Endothelial cell of umbilical vein (primary cell): ENCODE results near the gene GBP4. TPM values are rescaled to one million over a fixed set of nuclear protein-coding genes. Genes with fewer than 3 reads are reported as not detected.

Experiments used
- BruUV-seq: library from RNA; stranded (reverse); fragments of 400-500 nt; replicated peaks from 2 replicates; lab custom pipeline; 2021; lab: Mats Ljungman, UMichigan
- CTCF ChIA-PET: fragments of 300-600, 350-600 bp; sonication (Branson Sonifier 250); formaldehyde crosslinking; loops from one replicate; lab custom pipeline; 2021; ENCODE audit warnings: antibody characterized with exemption, inconsistent platforms; lab: Charles Lee
- POLR2A ChIA-PET: fragments of 300-600, 350-600 bp; sonication (Branson Sonifier 250); formaldehyde crosslinking; loops from one replicate; lab custom pipeline; 2021; ENCODE audit warnings: antibody characterized with exemption, inconsistent platforms; lab: Charles Lee
- DNase-seq: peaks from one replicate; pipeline ENCODE4 v3.0.0-alpha.2; 2011; ENCODE audit warnings: low read depth, low spot score
- FAIRE-seq: peaks from 2 replicates; lab custom pipeline; 2011; peaks lifted over from hg19 to GRCh38; lab: Jason Lieb, UNC
- H2AFZ ChIP-seq: 2 replicates; pipeline ENCODE4 v1.6.0; 2012; ENCODE audit warnings: low read depth, low read length, control low read depth, inconsistent platforms
- H3K27ac ChIP-seq: 2 replicates; pipeline ENCODE4 v1.5.1; 2011; ENCODE audit warnings: low read depth, mild to moderate bottlenecking, control low read depth, low read length, moderate library complexity; ENCODE audit not compliant: insufficient read depth
- H3K27me3 ChIP-seq, 2 experiments: 2 replicates each; pipeline versions ENCODE4 v1.6.0 to v1.6.1; 2011; ENCODE audit warnings: low read length in 2 of 2, mixed read lengths in 1 of 2; ENCODE audit not compliant: control insufficient read depth in 2 of 2, insufficient read depth in 2 of 2
- H3K36me3 ChIP-seq, 2 experiments: 2 replicates in 1 of 2; 3 replicates in 1 of 2; pipeline ENCODE4 v1.5.1; 2011; ENCODE audit warnings: low read length in 2 of 2, mild to moderate bottlenecking in 1 of 2, moderate library complexity in 1 of 2; ENCODE audit not compliant: control insufficient read depth in 2 of 2, insufficient read depth in 2 of 2; ENCODE audit errors: extremely low read depth in 1 of 2
- H3K4me1 ChIP-seq: 3 replicates; pipeline ENCODE4 v1.5.1; 2011; ENCODE audit warnings: mild to moderate bottlenecking, low read length; ENCODE audit not compliant: control insufficient read depth, insufficient read depth; ENCODE audit errors: extremely low read depth
- H3K4me2 ChIP-seq: 2 replicates; pipeline ENCODE4 v1.6.1; 2011; ENCODE audit warnings: low read length, control low read depth, mixed read lengths; ENCODE audit not compliant: insufficient read depth
- H3K4me3 ChIP-seq, 3 experiments: fragments of 200-600 bp in 1 of 3; sonication (generic), shearing (Covaris generic) in 1 of 3; replicated peaks in 1 of 3; 2 replicates each; pipeline ENCODE4 v1.5.1; 2011 to 2016; ENCODE audit warnings: control low read depth in 3 of 3, low read length in 3 of 3, mild to moderate bottlenecking in 2 of 3, inconsistent platforms in 1 of 3, low read depth in 1 of 3, moderate library complexity in 1 of 3; ENCODE audit not compliant: insufficient read depth in 1 of 3
- H3K79me2 ChIP-seq: 2 replicates; pipeline ENCODE4 v1.6.0; 2012; ENCODE audit warnings: low read length, inconsistent platforms; ENCODE audit not compliant: control insufficient read depth, insufficient read depth
- H3K9ac ChIP-seq: replicated peaks from 2 replicates; pipeline ENCODE3; 2011; ENCODE audit warnings: low read length, control low read depth; ENCODE audit not compliant: insufficient read depth; ENCODE audit errors: extremely low read depth
- H3K9me1 ChIP-seq: replicated peaks from 3 replicates; pipeline ENCODE4 v1.6.0; 2011; ENCODE audit warnings: mild to moderate bottlenecking, low read length; ENCODE audit not compliant: control insufficient read depth, insufficient read depth; ENCODE audit errors: extremely low read depth
- H3K9me3 ChIP-seq: replicated peaks from 2 replicates; pipeline ENCODE4 v1.5.1; 2012; ENCODE audit warnings: low read length, inconsistent platforms; ENCODE audit not compliant: control insufficient read depth, insufficient read depth
- H4K20me1 ChIP-seq: replicated peaks from 2 replicates; pipeline ENCODE3; 2011; ENCODE audit warnings: mild to moderate bottlenecking, low read length; ENCODE audit not compliant: control insufficient read depth, insufficient read depth; ENCODE audit errors: extremely low read depth
- EZH2 ChIP-seq: IDR thresholded peaks from 2 replicates; pipeline ENCODE4 v1.6.1; 2012; ENCODE audit warnings: borderline replicate concordance, low read depth, mild to moderate bottlenecking, moderate library complexity, low read length, inconsistent platforms; ENCODE audit not compliant: severe bottlenecking
- FOS ChIP-seq: IDR thresholded peaks from 2 replicates; pipeline ENCODE4 v1.6.1; 2011; ENCODE audit warnings: mild to moderate bottlenecking, low read length, moderate library complexity, borderline replicate concordance; ENCODE audit not compliant: insufficient read depth
- GATA2 ChIP-seq: IDR thresholded peaks from 2 replicates; pipeline ENCODE4 v1.7.0; 2011; ENCODE audit warnings: low read depth, mild to moderate bottlenecking, moderate library complexity, mixed read lengths, low read length; ENCODE audit not compliant: insufficient read length, insufficient read depth
- JUN ChIP-seq: IDR thresholded peaks from 2 replicates; pipeline ENCODE4 v1.6.1; 2011; ENCODE audit warnings: borderline replicate concordance, low read depth; ENCODE audit not compliant: insufficient read length, insufficient read depth
- MYC ChIP-seq: IDR thresholded peaks from one replicate; pipeline ENCODE4 v1.6.1; 2011; ENCODE audit warnings: mild to moderate bottlenecking, low read depth, low read length
- POLR2A ChIP-seq: IDR thresholded peaks from 2 replicates; pipeline ENCODE4 v1.6.1; 2012; ENCODE audit warnings: low read depth, mild to moderate bottlenecking, control low read depth, low read length
- POLR2AphosphoS5 ChIP-seq: IDR thresholded peaks from 2 replicates; pipeline ENCODE4 v1.6.1; 2012; ENCODE audit warnings: low read depth, mild to moderate bottlenecking, control low read depth, low read length, moderate library complexity; ENCODE audit not compliant: insufficient read depth
- dilution Hi-C: fragments of 300-500 bp; cut with MboI; formaldehyde crosslinking; loops from one replicate; pipeline ENCODE4 v1.15.0; 2019; ENCODE audit warnings: low sequenced_read_pairs; ENCODE audit not compliant: extremely low pct_ligation_motif_present
- intact Hi-C: fragments of 100-400 bp; cut with micrococcal nuclease; formaldehyde crosslinking; loops from one replicate; pipeline ENCODE4 v1.10.0; 2022
- polyA plus RNA-seq, 4 experiments: library from polyadenylated mRNA; depleted of rRNA in 3 of 4; stranded (reverse) in 3 of 4; unstranded in 1 of 4; fragments of >200 nt; gene quantifications; 2 replicates each; pipeline versions ENCODE4 v1.2.1 to v1.2.3, GENCODE V29; 2011 to 2012; ENCODE audit warnings: missing spikeins in 1 of 4
- total RNA-seq: library from RNA; stranded (reverse); gene quantifications from 2 replicates; pipeline ENCODE4 v1.2.3, GENCODE V29; 2021
- TF ChIP-seq, protein P1 (sequence below): IDR thresholded peaks from 2 replicates; pipeline ENCODE4 v1.6.1; 2011; ENCODE audit not compliant: insufficient read depth, insufficient read length
- TF ChIP-seq, protein P2 (sequence below), 2 donors: IDR thresholded peaks; 1 replicate in 1 of 2; 2 replicates in 1 of 2; pipeline ENCODE4 v1.5.1; 2011; ENCODE audit warnings: low read length in 2 of 2, mild to moderate bottlenecking in 2 of 2, moderate library complexity in 2 of 2, control low read depth in 1 of 2, inconsistent platforms in 1 of 2, low read depth in 1 of 2; ENCODE audit not compliant: insufficient read depth in 1 of 2; ENCODE audit errors: extremely low read depth in 1 of 2

Gene GBP4
- total and polyA plus RNA-seq, 2 donors (not counting 3 experiments of a cell fraction or from before 2014, with no cell fraction given), result 1.7 to 7.6 TPM

DNA sequence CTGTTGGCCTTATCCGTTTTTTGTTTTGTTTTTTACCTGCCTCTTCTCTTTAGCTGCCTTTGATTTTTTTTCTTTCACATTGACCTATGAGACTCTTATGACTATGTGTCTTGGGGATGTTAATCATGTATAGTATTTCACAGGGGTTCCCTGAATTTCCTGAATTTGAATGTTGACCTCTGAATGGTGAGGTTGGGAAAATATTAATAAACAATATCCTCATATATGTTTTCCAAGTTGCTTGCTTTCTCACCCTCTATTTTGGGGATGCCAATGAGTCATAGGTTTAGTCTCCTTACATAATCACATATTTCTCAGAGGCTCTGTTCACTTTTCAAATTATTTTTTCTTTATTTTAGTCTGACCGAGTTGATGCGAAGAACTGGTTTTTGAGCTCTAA, 44.3 kb upstream of the GBP4 start:
- no peaks in the 10 kb centered on the region for H3K27me3 ChIP-seq
- no peaks in the 10 kb centered on the region for H3K9me3 ChIP-seq
- H3K27ac ChIP-seq, result no peak overlapping the region
- ChIA-PET POLR2A (no interaction called here), CTCF (no interaction called here)
- intact Hi-C loops, result no loop called here
- no peak overlapping the region for H3K4me3 ChIP-seq
- DNase-seq, result no peak
- H3K36me3 ChIP-seq, result no peaks in the 10 kb centered on the region
- dilution Hi-C loops, result no loop called here
- FAIRE-seq, result no peak
- no peak overlapping the region for H2AFZ ChIP-seq
- H4K20me1 ChIP-seq, result no peaks in the 10 kb centered on the region
- no peak overlapping the region for H3K9ac ChIP-seq
- no peaks in the 10 kb centered on the region for H3K9me1 ChIP-seq
- no peak overlapping the region for H3K4me2 ChIP-seq
- TF ChIP-seq MYC (no peak), JUN (no peak), POLR2AphosphoS5 (no peak), POLR2A (no peak)
- TF ChIP-seq, protein P1, sequence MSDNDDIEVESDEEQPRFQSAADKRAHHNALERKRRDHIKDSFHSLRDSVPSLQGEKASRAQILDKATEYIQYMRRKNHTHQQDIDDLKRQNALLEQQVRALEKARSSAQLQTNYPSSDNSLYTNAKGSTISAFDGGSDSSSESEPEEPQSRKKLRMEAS, result no peak
- TF ChIP-seq, protein P2, sequence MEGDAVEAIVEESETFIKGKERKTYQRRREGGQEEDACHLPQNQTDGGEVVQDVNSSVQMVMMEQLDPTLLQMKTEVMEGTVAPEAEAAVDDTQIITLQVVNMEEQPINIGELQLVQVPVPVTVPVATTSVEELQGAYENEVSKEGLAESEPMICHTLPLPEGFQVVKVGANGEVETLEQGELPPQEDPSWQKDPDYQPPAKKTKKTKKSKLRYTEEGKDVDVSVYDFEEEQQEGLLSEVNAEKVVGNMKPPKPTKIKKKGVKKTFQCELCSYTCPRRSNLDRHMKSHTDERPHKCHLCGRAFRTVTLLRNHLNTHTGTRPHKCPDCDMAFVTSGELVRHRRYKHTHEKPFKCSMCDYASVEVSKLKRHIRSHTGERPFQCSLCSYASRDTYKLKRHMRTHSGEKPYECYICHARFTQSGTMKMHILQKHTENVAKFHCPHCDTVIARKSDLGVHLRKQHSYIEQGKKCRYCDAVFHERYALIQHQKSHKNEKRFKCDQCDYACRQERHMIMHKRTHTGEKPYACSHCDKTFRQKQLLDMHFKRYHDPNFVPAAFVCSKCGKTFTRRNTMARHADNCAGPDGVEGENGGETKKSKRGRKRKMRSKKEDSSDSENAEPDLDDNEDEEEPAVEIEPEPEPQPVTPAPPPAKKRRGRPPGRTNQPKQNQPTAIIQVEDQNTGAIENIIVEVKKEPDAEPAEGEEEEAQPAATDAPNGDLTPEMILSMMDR (IDR thresholded peaks at IDR 0.05; ENCODE audit: extremely low read depth in 1 of 2, insufficient read depth in 1 of 2, low read depth in 1 of 2, low read length in 2 of 2), result no peak
- BruUV-seq, result no TSS peak
- no peaks in the 10 kb centered on the region for H3K4me1 ChIP-seq
- H3K79me2 ChIP-seq, result no peaks in the 10 kb centered on the region

DNA sequence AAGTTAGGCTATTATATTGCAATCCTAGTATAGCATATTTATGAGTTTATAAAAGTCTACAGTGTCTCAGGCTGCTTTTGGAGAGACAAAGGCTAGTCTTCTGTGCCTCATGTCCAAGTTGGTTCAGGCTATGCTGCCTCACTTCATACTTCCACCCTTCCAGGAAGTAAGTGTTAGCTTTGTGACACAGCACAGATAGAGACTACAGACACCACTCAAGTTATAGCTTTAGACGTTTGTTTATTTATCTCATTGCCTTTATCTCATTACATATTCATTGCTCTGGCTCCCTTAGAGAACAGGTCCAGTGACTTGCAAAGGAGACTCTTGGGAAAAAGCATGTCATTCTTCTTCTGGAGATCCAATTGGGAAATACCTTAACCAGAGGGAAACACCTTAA, 22.6 kb upstream of the GBP4 start:
- H3K4me2 ChIP-seq, result no peak overlapping the region
- no peaks in the 10 kb centered on the region for H3K36me3 ChIP-seq
- CTCF ChIA-PET, result no interaction called here
- TF ChIP-seq FOS (no peak), POLR2AphosphoS5 (no peak), MYC (no peak), GATA2 (no peak), EZH2 (no peak), POLR2A (no peak), JUN (no peak)
- TF ChIP-seq, protein P2 (IDR thresholded peaks at IDR 0.05; ENCODE audit: extremely low read depth in 1 of 2, insufficient read depth in 1 of 2, low read depth in 1 of 2, low read length in 2 of 2), result no peak
- TF ChIP-seq, protein P1, result no peak
- H3K9ac ChIP-seq, result no peak overlapping the region
- H3K9me1 ChIP-seq, result no peaks in the 10 kb centered on the region
- no peak for DNase-seq
- H3K27ac ChIP-seq, result no peak overlapping the region
- H3K4me1 ChIP-seq, result no peaks in the 10 kb centered on the region
- BruUV-seq, result no TSS peak
- FAIRE-seq, result no peak
- H4K20me1 ChIP-seq, result no peaks in the 10 kb centered on the region
- no peaks in the 10 kb centered on the region for H3K9me3 ChIP-seq
- no peak overlapping the region for H2AFZ ChIP-seq
- POLR2A ChIA-PET, result no interaction called here
- dilution Hi-C loops (no loop called here), intact Hi-C loops (no loop called here)
- H3K4me3 ChIP-seq, result no peak overlapping the region
- no peaks in the 10 kb centered on the region for H3K27me3 ChIP-seq
- no peaks in the 10 kb centered on the region for H3K79me2 ChIP-seq
